C4-2B (cell line): ENCODE results near the gene TMEM9.

Experiments used
- H3K27ac ChIP-seq: fragments of 450-650 bp; 2 replicates; pipeline ENCODE4 v1.5.1; 2017
- CTCF ChIP-seq: fragments of 450-650 bp; conservative IDR thresholded peaks from 2 replicates; pipeline ENCODE4 v1.5.1; 2017; ENCODE audit warnings: mild to moderate bottlenecking
- ZFX ChIP-seq: fragments of 450-650 bp; IDR thresholded peaks from 2 replicates; pipeline ENCODE4 v1.6.1; 2017

Gene TMEM9

GRCh38 chr1:201093962-201094361 is 60.3 kb downstream of the TMEM9 start:
- TF ChIP-seq ZFX: no peak
- no peak for TF ChIP-seq CTCF
- H3K27ac ChIP-seq: no peak overlapping the region

- H3K27ac ChIP-seq: no peak overlapping the region
- no peak for TF ChIP-seq CTCF
- TF ChIP-seq ZFX: no peak
These were observed 60.7 kb downstream of the TMEM9 start for GRCh38 chr1:201093561-201093960.

GRCh38 chr1:201092738-201093137 is 61.5 kb downstream of the TMEM9 start:
- no peak overlapping the region for H3K27ac ChIP-seq
- TF ChIP-seq ZFX (no peak), CTCF (no peak)

- no peak for TF ChIP-seq ZFX
- TF ChIP-seq CTCF: no peak
- H3K27ac ChIP-seq: no peak overlapping the region
These were observed 63.0 kb downstream of the TMEM9 start for GRCh38 chr1:201091256-201091655.

GRCh38 chr1:201090541-201090940 is 63.7 kb downstream of the TMEM9 start:
- TF ChIP-seq CTCF (no peak), ZFX (no peak)
- H3K27ac ChIP-seq: no peak overlapping the region

GRCh38 chr1:201089596-201089995 is 64.7 kb downstream of the TMEM9 start:
- TF ChIP-seq ZFX (no peak), CTCF (no peak)

GRCh38 chr1:201088901-201089525 is 65.3 kb downstream of the TMEM9 start:
- TF ChIP-seq ZFX (no peak), CTCF (no peak)
- H3K27ac ChIP-seq: no peak overlapping the region

More at GRCh38 chr1:201089596-201089995, 64.7 kb downstream of the TMEM9 start:
- no peak overlapping the region for H3K27ac ChIP-seq
